Neural cell (in vitro differentiated cells): ENCODE results near the gene SLC12A7. TPM values are rescaled to one million over a fixed set of nuclear protein-coding genes. Genes with fewer than 3 reads are reported as not detected.

Experiments used
- H2AFZ ChIP-seq: fragments of 200-600, 300-800 bp; sonication (generic), shearing (Covaris generic); 2 replicates; pipeline ENCODE4 v1.6.0; 2014; ENCODE audit warnings: low read depth, mild to moderate bottlenecking, antibody characterized with exemption, low read length, moderate library complexity
- H3F3A ChIP-seq: fragments of 200-600 bp; shearing (Covaris generic); 2 replicates; pipeline ENCODE4 v1.6.1; 2016; ENCODE audit warnings: mild to moderate bottlenecking, moderate library complexity, mixed read lengths, antibody characterized with exemption, low read length; ENCODE audit not compliant: insufficient read depth, poor library complexity, severe bottlenecking
- H3K27ac ChIP-seq: fragments of 200-600, 300-800 bp; sonication (generic), shearing (Covaris generic); 2 replicates; pipeline ENCODE4 v1.5.1; 2014; ENCODE audit warnings: mild to moderate bottlenecking, low read length, moderate library complexity
- H3K27me3 ChIP-seq: fragments of 300-800, 200-600 bp; sonication (generic), shearing (Covaris generic); 2 replicates; pipeline ENCODE4 v1.6.0; 2014; ENCODE audit warnings: mild to moderate bottlenecking, low read depth, low read length, moderate library complexity; ENCODE audit not compliant: insufficient read depth
- H3K36me3 ChIP-seq: fragments of 300-800, 200-600 bp; sonication (generic), shearing (Covaris generic); 2 replicates; pipeline ENCODE4 v1.5.1; 2014; ENCODE audit warnings: mild to moderate bottlenecking, antibody characterized with exemption, low read length, moderate library complexity; ENCODE audit not compliant: insufficient read depth
- H3K4me2 ChIP-seq: fragments of 300-800, 200-600 bp; sonication (generic), shearing (Covaris generic); 2 replicates; pipeline ENCODE4 v1.6.0; 2014; ENCODE audit warnings: mild to moderate bottlenecking, low read length
- H3K4me3 ChIP-seq: fragments of 300-800, 200-600 bp; sonication (generic), shearing (Covaris generic); 2 replicates; pipeline ENCODE4 v1.5.1; 2014; ENCODE audit warnings: mild to moderate bottlenecking, low read length, moderate library complexity
- H3K79me2 ChIP-seq: fragments of 200-600 bp; shearing (Covaris generic); replicated peaks from 2 replicates; pipeline ENCODE4 v1.6.0; 2014; ENCODE audit warnings: mild to moderate bottlenecking, low read length, moderate library complexity; ENCODE audit not compliant: insufficient read depth
- H3K9ac ChIP-seq: fragments of 300-800, 200-600 bp; sonication (generic), shearing (Covaris generic); 2 replicates; pipeline ENCODE4 v1.6.1; 2016; ENCODE audit warnings: mild to moderate bottlenecking, low read length, mixed read lengths
- H3K9me2 ChIP-seq: fragments of 200-600 bp; shearing (Covaris generic); 2 replicates; pipeline ENCODE4 v1.6.1; 2016; ENCODE audit warnings: mild to moderate bottlenecking, low read length, mixed read lengths; ENCODE audit not compliant: insufficient read depth
- H3K9me3 ChIP-seq: fragments of 200-600, 300-800 bp; sonication (generic), shearing (Covaris generic); 2 replicates; pipeline ENCODE4 v1.6.1; 2016; ENCODE audit warnings: mild to moderate bottlenecking, mixed run types, low read length, moderate library complexity, mixed read lengths
- H4K20me1 ChIP-seq: fragments of 200-600 bp; shearing (Covaris generic); 2 replicates; pipeline ENCODE4 v1.6.1; 2016; ENCODE audit warnings: mild to moderate bottlenecking, mixed run types; ENCODE audit not compliant: insufficient read depth
- EP300 ChIP-seq: fragments of 450-650 bp; conservative IDR thresholded peaks from 2 replicates; pipeline ENCODE4 v1.6.1; 2014; ENCODE audit warnings: antibody characterized with exemption, mild to moderate bottlenecking, moderate library complexity; ENCODE audit not compliant: poor library complexity, severe bottlenecking
- EZH2 ChIP-seq: fragments of 200-600, 300-800 bp; shearing (Covaris generic), sonication (generic); IDR thresholded peaks from 2 replicates; pipeline ENCODE4 v1.6.1; 2014; ENCODE audit warnings: antibody characterized with exemption, low read length, borderline replicate concordance, mild to moderate bottlenecking; ENCODE audit not compliant: insufficient read depth, poor library complexity, severe bottlenecking
- MXI1 ChIP-seq: fragments of 450-650 bp; conservative IDR thresholded peaks from 2 replicates; pipeline ENCODE4 v1.6.1; 2014; ENCODE audit warnings: antibody characterized with exemption, mild to moderate bottlenecking; ENCODE audit not compliant: poor library complexity, severe bottlenecking
- POLR2AphosphoS5 ChIP-seq: IDR thresholded peaks from 2 replicates; pipeline ENCODE4 v1.6.1; 2012
- RAD21 ChIP-seq: fragments of 450-650 bp; conservative IDR thresholded peaks from 2 replicates; pipeline ENCODE4 v1.6.1; 2014; ENCODE audit warnings: antibody characterized with exemption, mild to moderate bottlenecking, moderate library complexity
- REST ChIP-seq: IDR thresholded peaks from 2 replicates; pipeline ENCODE4 v1.6.1; 2012; ENCODE audit warnings: borderline replicate concordance
- SMC3 ChIP-seq: fragments of 450-650 bp; conservative IDR thresholded peaks from 2 replicates; pipeline ENCODE4 v1.6.1; 2014; ENCODE audit warnings: antibody characterized with exemption, mild to moderate bottlenecking, moderate library complexity; ENCODE audit not compliant: poor library complexity
- TAF1 ChIP-seq: IDR thresholded peaks from 2 replicates; pipeline ENCODE4 v1.6.1; 2012; ENCODE audit warnings: low read depth
- polyA plus RNA-seq: library from polyadenylated mRNA; depleted of rRNA; stranded (reverse); fragments of >200 nt; gene quantifications from 2 replicates; pipeline ENCODE4 v1.2.3, GENCODE V29; 2014
- TF ChIP-seq, protein P1 (sequence below): fragments of 450-650 bp; IDR thresholded peaks from 2 replicates; pipeline ENCODE4 v1.5.1; 2014; ENCODE audit warnings: antibody characterized with exemption, mild to moderate bottlenecking, moderate library complexity; ENCODE audit not compliant: poor library complexity, severe bottlenecking

The SLC12A7 gene
- polyA plus RNA-seq, 1 donor from 2014 or later, result 4.5 TPM

DNA sequence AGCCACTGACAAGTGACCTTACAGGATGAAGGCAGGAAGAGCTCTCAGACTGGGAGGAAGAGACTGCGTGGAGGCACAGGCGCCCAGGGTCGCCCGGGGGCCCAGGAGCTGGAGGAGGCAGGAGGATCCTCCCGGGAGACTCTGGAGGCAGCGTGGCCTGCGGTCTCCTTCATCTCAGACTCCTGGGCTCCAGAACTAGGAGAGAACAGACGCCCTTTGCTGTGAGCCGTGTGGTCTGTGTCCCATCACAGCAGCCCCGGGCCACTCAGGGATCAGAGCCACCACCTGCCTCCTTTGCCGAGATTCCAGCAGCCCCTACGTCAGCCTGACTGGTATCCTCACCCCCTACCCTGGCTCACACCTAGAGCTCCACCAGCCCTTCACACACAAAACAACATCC, 45.2 kb downstream of the SLC12A7 start:
- TF ChIP-seq POLR2AphosphoS5, result no peak
- TF ChIP-seq TAF1, result no peak
- TF ChIP-seq, protein P1, sequence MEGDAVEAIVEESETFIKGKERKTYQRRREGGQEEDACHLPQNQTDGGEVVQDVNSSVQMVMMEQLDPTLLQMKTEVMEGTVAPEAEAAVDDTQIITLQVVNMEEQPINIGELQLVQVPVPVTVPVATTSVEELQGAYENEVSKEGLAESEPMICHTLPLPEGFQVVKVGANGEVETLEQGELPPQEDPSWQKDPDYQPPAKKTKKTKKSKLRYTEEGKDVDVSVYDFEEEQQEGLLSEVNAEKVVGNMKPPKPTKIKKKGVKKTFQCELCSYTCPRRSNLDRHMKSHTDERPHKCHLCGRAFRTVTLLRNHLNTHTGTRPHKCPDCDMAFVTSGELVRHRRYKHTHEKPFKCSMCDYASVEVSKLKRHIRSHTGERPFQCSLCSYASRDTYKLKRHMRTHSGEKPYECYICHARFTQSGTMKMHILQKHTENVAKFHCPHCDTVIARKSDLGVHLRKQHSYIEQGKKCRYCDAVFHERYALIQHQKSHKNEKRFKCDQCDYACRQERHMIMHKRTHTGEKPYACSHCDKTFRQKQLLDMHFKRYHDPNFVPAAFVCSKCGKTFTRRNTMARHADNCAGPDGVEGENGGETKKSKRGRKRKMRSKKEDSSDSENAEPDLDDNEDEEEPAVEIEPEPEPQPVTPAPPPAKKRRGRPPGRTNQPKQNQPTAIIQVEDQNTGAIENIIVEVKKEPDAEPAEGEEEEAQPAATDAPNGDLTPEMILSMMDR, result no peak
- no peak for TF ChIP-seq MXI1
- TF ChIP-seq EZH2, result no peak
- TF ChIP-seq REST, result no peak
- no peak for TF ChIP-seq EP300
- no peak for TF ChIP-seq SMC3
- Histone ChIP-seq H3K4me3 (no peak overlapping the region), H3K79me2 (no peaks in the 10 kb centered on the region), H3K27ac (no peak overlapping the region), H3K9me3 (no peaks in the 10 kb centered on the region), H3K4me2 (no peak overlapping the region), H3K36me3 (no peaks in the 10 kb centered on the region), H3F3A (no peaks in the 10 kb centered on the region), H3K9me2 (no peaks in the 10 kb centered on the region), H3K27me3 (no peaks in the 10 kb centered on the region), H3K9ac (no peak overlapping the region), H4K20me1 (no peaks in the 10 kb centered on the region), H2AFZ (no peak overlapping the region)

DNA sequence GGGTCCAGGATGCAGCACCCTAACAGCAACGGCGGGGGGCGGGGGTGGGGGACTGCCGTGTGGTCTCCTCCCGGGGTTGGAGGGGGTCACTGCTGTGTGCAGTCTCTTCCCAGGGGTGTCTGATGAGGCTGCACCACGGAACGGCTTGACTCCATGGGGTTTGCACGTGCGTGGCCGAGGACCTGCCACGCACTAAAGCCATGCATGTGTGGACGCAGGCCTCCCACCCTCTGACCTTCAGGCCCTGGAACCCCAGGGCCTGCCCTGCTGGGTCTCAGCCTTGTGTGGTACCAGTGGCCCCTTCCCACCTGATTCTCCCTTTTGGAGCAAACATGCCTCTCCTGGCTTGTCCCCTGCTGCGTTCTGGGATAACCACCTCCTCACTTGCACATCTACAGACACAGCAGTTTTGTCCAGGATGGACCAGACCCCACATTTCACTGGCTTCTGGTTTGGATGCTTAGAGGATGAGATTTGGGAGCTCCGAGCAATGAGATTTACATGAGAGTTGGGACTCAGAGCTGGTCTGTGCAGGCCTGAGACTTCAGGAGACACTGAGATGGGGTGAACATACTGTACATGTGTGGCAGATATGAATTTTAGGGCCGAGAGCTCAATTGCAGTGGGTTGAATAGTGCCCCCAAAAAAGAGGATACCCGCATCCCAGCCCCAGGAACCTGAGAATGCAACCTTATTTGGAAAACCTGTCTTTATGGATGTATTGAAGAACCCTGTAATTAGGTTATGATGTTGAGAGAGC, 45.8 kb downstream of the SLC12A7 start:
- no peak overlapping the region for H3K27ac ChIP-seq
- H3K4me2 ChIP-seq, result no peak overlapping the region
- no peak overlapping the region for H2AFZ ChIP-seq
- H3K79me2 ChIP-seq, result no peaks in the 10 kb centered on the region
- no peak overlapping the region for H3K4me3 ChIP-seq
- H3K9ac ChIP-seq, result no peak overlapping the region
- H3F3A ChIP-seq, result no peaks in the 10 kb centered on the region
- H3K36me3 ChIP-seq, result no peaks in the 10 kb centered on the region
- H4K20me1 ChIP-seq, result no peaks in the 10 kb centered on the region
- TF ChIP-seq EP300 (no peak), REST (no peak), MXI1 (no peak), SMC3 (no peak), TAF1 (no peak), RAD21 (no peak), EZH2 (no peak), POLR2AphosphoS5 (no peak)
- TF ChIP-seq, protein P1, result no peak
- no peaks in the 10 kb centered on the region for H3K9me3 ChIP-seq
- no peaks in the 10 kb centered on the region for H3K9me2 ChIP-seq
- H3K27me3 ChIP-seq, result no peaks in the 10 kb centered on the region
